Astrocyte of the spinal cord (primary cell): Measurements from ENCODE around the gene MAMSTR.

Experiments
- DNase-seq: peaks from one replicate; pipeline ENCODE4 v3.0.0; 2011; ENCODE audit warnings: low read depth, low spot score
- H3K4me3 ChIP-seq: 2 replicates; pipeline ENCODE4 v1.5.1; 2011; ENCODE audit warnings: low read depth, mild to moderate bottlenecking, low read length, moderate library complexity
- in situ Hi-C: cut with HindIII; loops from 2 replicates; pipeline ENCODE4 v1.10.0; 2017; ENCODE audit warnings: low sequenced_read_pairs
- TF ChIP-seq, protein P1 (sequence below): IDR thresholded peaks from 2 replicates; pipeline ENCODE4 v1.5.1; 2012; ENCODE audit warnings: low read depth, mild to moderate bottlenecking, low read length, inconsistent platforms

The MAMSTR gene

DNA sequence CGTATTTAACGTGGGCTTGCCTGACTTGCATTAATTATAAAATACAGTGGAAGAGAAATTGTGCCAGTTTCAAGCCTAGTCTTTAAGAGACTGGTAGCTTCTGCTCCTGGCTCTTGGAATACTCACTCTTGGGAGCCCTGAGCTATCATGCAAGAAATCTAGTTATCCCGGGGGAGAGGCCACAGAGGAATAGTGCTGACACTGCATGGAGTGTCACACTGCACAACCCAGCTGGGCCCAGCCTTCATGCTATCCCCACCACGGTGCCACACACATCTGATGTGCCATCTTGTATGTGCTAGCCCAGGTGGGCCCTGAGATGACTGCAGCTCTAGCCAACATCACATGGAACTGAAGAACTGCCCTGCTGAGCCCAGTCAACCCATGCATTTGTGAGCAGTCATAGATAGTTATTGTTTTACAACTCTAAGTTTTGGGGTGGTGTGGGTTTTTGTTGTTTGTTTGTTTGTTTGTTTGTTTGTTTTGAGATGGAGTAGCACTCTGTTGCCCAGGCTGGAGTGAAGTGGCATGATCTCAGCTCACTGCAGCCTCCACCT is 8.3 kb downstream of the MAMSTR start:
- in situ Hi-C loops: no loop called here
- no peak overlapping the region for H3K4me3 ChIP-seq
- TF ChIP-seq, protein P1, sequence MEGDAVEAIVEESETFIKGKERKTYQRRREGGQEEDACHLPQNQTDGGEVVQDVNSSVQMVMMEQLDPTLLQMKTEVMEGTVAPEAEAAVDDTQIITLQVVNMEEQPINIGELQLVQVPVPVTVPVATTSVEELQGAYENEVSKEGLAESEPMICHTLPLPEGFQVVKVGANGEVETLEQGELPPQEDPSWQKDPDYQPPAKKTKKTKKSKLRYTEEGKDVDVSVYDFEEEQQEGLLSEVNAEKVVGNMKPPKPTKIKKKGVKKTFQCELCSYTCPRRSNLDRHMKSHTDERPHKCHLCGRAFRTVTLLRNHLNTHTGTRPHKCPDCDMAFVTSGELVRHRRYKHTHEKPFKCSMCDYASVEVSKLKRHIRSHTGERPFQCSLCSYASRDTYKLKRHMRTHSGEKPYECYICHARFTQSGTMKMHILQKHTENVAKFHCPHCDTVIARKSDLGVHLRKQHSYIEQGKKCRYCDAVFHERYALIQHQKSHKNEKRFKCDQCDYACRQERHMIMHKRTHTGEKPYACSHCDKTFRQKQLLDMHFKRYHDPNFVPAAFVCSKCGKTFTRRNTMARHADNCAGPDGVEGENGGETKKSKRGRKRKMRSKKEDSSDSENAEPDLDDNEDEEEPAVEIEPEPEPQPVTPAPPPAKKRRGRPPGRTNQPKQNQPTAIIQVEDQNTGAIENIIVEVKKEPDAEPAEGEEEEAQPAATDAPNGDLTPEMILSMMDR: no peak
- no peak for DNase-seq

DNA sequence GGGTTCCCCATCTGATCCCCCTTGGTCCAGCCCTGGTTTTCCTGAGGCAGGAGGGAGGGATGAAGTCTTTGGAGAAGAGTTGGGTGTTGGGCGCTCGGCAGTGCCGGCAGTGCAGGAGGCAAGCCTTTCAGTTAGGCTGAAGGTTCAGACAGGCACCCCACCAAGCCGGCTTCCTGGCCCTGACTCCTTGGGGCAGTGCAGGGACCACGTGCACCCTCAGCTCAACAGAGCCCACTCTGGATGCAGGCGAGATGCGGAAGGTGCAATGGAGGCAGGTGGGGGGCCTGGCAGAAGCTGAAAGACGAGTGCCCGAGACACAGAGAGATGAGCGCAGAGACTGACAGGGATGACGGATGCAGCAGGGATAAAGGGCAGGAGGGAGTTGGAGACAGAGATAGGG is 11.1 kb downstream of the MAMSTR start:
- in situ Hi-C loops: no loop called here
- no peak overlapping the region for H3K4me3 ChIP-seq
- DNase-seq: no peak
- TF ChIP-seq, protein P1: no peak

- no peak overlapping the region for H3K4me3 ChIP-seq
- TF ChIP-seq, protein P1: no peak
- no peak for DNase-seq
- in situ Hi-C loops: no loop called here
Observed at GRCh38 chr19:48705431-48705830, 14.1 kb downstream of the MAMSTR start.

DNA sequence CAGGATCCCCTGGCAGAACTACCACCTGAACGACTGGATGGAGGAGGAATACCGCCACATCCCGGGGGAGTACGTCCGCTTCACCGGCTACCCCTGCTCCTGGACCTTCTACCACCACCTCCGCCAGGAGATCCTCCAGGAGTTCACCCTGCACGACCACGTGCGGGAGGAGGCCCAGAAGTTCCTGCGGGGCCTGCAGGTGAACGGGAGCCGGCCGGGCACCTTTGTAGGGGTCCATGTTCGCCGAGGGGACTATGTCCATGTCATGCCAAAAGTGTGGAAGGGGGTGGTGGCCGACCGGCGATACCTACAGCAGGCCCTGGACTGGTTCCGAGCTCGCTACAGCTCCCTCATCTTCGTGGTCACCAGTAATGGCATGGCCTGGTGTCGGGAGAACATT is 16.2 kb downstream of the MAMSTR start:
- in situ Hi-C loops: no loop called here
- no peak for DNase-seq
- TF ChIP-seq, protein P1: no peak
- H3K4me3 ChIP-seq: no peak overlapping the region

DNA sequence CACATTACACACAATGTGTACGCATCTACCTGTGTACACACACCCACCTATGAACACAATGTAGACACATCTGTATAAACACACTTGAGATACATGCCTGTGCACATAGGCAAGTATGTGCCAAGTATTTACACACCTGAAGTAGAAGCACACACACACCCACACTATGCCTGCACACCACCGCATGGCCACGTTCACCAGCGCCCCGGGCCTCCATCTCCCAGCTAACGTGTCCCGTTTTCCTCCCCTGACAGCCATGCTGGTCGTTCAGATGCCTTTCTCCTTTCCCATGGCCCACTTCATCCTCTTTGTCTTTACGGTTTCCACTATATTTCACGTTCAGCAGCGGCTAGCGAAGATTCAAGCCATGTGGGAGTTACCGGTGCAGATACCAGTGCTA is 16.8 kb downstream of the MAMSTR start:
- in situ Hi-C loops: no loop called here
- TF ChIP-seq, protein P1: no peak
- DNase-seq: no peak
- H3K4me3 ChIP-seq: no peak overlapping the region

GRCh38 chr19:48698046-48698445 is 21.5 kb downstream of the MAMSTR start:
- in situ Hi-C loops: no loop called here
- no peak overlapping the region for H3K4me3 ChIP-seq
- peak; percentile 60 for DNase-seq
- TF ChIP-seq, protein P1: no peak
